H1 (cell line): Measurements from ENCODE around the gene FOXN4.

Experiments used
- ATF2 ChIP-seq: IDR thresholded peaks from 2 replicates; pipeline ENCODE4 v1.6.1; 2012; ENCODE audit warnings: low read length, inconsistent platforms
- CEBPB ChIP-seq: IDR thresholded peaks from 2 replicates; pipeline ENCODE4 v1.6.1; 2012; ENCODE audit warnings: low read depth, low read length
- PHF8 ChIP-seq: fragments of 200-600 bp; sonication (generic); conservative IDR thresholded peaks from 2 replicates; pipeline ENCODE4 v1.7.1; 2012; ENCODE audit warnings: low read depth, mild to moderate bottlenecking, inconsistent platforms, low read length, moderate library complexity
- POLR2AphosphoS5 ChIP-seq: IDR thresholded peaks from 2 replicates; pipeline ENCODE4 v1.6.1; 2011; ENCODE audit warnings: low read depth, low read length
- SIN3A ChIP-seq, 2 experiments: IDR thresholded peaks in 1 of 2; conservative IDR thresholded peaks in 1 of 2; 2 replicates each; pipeline ENCODE4 v1.6.1; 2011 to 2012; ENCODE audit warnings: low read length in 2 of 2, improper control_type of control experiment in 1 of 2, low read depth in 1 of 2, mild to moderate bottlenecking in 1 of 2
- ZNF274 ChIP-seq: IDR thresholded peaks from 2 replicates; pipeline ENCODE4 v1.7.0; 2012; ENCODE audit warnings: low read length, borderline replicate concordance; ENCODE audit errors: extremely low read depth
- TF ChIP-seq, protein P1 (sequence below), 3 experiments: IDR thresholded peaks; 1 replicate in 2 of 3; 2 replicates in 1 of 3; pipeline versions ENCODE4 v1.5.1 to v1.6.1; 2011; ENCODE audit warnings: low read length in 3 of 3, mild to moderate bottlenecking in 3 of 3, inconsistent platforms in 2 of 3, low read depth in 1 of 3, moderate library complexity in 1 of 3; ENCODE audit not compliant: insufficient read depth in 1 of 3; ENCODE audit errors: control extremely low read depth in 1 of 3
- TF ChIP-seq, protein P2 (sequence below): IDR thresholded peaks from 2 replicates; pipeline ENCODE4 v1.6.1; 2011; ENCODE audit warnings: low read length, improper control_type of control experiment
- TF ChIP-seq, protein P3 (sequence below): IDR thresholded peaks from 2 replicates; pipeline ENCODE4 v1.6.1; 2012; ENCODE audit warnings: inconsistent platforms

DNA sequence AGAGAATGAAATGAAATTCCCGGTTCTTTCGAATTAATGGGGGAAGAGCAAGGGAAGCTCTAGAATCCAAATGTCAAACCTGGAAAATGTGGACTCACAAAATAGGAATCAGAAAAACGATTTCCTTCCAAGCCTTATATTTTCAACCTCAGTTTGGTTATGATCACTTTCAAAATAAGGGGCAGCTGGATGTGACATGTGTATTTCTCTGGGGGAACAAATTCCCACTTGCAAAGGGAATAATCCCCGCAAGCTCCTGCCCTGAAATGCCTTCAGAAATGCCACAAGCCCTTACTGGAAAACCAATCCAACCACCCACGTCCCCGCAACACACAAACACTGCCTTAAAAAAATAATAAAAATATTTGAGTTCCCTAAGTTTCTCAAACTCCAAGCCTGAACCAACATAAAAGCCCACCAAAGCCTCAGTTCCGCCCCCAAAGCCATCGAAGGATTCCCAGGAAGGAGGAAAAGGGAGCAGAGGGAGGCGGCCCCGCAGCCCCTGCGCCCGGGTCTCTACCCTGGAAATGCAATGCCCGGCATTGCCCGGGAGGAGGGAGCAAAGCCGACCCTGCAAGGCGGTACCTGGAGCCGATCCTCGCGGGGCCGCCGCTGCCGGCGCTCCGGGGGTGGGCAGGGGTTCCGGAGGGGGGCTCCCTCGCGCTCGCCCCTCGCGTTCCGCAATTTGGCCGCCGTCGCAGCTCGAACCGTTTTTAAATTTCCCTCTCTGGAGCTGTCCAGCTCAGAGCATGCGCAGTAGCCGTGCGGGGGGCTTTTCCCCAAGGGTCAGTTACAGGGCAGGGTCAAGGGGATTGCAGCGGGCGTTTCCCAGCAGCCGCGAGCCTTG is at the start of gene FOXN4:
- TF ChIP-seq, protein P1, sequence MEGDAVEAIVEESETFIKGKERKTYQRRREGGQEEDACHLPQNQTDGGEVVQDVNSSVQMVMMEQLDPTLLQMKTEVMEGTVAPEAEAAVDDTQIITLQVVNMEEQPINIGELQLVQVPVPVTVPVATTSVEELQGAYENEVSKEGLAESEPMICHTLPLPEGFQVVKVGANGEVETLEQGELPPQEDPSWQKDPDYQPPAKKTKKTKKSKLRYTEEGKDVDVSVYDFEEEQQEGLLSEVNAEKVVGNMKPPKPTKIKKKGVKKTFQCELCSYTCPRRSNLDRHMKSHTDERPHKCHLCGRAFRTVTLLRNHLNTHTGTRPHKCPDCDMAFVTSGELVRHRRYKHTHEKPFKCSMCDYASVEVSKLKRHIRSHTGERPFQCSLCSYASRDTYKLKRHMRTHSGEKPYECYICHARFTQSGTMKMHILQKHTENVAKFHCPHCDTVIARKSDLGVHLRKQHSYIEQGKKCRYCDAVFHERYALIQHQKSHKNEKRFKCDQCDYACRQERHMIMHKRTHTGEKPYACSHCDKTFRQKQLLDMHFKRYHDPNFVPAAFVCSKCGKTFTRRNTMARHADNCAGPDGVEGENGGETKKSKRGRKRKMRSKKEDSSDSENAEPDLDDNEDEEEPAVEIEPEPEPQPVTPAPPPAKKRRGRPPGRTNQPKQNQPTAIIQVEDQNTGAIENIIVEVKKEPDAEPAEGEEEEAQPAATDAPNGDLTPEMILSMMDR (IDR thresholded peaks at IDR 0.05; ENCODE audit: control extremely low read depth in 1 of 3, insufficient read depth in 1 of 3, low read depth in 1 of 3, low read length in 3 of 3) = peak in 1 of 3 experiments; percentile 4; a peak in 1 of 4 replicates
- TF ChIP-seq ZNF274 = no peak
- no peak; a peak in 1 of 4 replicates for TF ChIP-seq SIN3A (conservative IDR thresholded peaks at IDR 0.05 in 1 of 2, IDR thresholded peaks at IDR 0.05 in 1 of 2; ENCODE audit: low read depth in 1 of 2, low read length in 2 of 2)
- TF ChIP-seq POLR2AphosphoS5 = no peak
- TF ChIP-seq, protein P2, sequence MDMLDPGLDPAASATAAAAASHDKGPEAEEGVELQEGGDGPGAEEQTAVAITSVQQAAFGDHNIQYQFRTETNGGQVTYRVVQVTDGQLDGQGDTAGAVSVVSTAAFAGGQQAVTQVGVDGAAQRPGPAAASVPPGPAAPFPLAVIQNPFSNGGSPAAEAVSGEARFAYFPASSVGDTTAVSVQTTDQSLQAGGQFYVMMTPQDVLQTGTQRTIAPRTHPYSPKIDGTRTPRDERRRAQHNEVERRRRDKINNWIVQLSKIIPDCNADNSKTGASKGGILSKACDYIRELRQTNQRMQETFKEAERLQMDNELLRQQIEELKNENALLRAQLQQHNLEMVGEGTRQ = no peak
- TF ChIP-seq ATF2 = no peak
- TF ChIP-seq, protein P3, sequence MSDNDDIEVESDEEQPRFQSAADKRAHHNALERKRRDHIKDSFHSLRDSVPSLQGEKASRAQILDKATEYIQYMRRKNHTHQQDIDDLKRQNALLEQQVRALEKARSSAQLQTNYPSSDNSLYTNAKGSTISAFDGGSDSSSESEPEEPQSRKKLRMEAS = no peak
- TF ChIP-seq CEBPB = no peak
- TF ChIP-seq PHF8 = no peak
